ENCODE results near the gene KIAA1671.

The KIAA1671 gene

DNA sequence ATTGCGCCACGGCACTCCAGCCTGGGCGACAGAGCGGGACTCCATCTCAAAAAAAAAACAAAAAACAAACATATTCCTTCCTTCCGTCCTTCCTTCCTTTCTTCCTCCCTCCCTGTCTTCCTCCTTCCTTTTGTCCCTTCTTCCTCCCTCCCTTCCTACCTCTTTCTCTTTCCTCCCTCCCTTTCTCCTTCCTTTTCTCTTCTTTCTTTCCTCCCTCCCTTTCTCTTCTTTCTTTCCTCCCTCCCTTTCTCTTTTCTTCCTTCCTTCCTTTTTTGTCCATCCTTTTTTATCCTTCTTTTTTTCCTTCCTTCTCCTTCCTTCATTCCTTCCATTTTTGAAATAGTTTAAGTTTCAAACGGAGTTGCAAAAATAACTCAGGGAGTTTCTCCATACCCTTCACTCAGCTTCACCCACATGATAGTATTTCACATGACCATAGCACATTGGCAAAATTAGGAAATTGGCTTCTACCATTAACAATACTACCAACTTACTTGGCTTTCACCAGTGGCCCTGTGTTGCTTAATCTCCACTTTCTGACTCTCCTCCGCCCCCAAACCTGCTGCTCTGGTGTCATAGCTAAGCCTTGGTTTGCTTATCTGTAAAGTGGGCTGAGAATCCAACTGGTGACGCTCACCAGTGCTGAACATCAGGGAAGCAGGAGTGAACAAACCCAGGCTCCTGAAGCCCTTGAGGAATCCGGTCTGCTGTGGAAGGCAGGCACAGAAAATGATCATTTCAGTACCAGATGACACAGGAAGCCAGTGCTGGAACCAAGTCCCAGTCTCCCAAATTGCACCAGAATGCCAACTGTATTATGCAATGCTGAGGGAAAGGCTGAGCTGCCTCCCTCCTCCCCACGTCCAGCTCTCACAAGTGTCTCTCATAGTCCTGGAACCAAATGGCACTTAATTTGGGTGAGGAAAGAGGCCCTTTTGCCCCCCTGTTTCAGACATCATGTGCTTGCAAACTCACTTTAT lies 229.9 kb downstream of the KIAA1671 start:
- Histone ChIP-seq H3K9ac (ENCODE audit: low read depth, low read length) (no peak overlapping the region), H3K9me3 (ENCODE audit: control insufficient read depth, insufficient read depth, low read length) (no peaks in the 10 kb centered on the region), H3K36me3 (ENCODE audit: insufficient read depth, low read length) (peaks cover 7% of the 10 kb centered on the region)

DNA sequence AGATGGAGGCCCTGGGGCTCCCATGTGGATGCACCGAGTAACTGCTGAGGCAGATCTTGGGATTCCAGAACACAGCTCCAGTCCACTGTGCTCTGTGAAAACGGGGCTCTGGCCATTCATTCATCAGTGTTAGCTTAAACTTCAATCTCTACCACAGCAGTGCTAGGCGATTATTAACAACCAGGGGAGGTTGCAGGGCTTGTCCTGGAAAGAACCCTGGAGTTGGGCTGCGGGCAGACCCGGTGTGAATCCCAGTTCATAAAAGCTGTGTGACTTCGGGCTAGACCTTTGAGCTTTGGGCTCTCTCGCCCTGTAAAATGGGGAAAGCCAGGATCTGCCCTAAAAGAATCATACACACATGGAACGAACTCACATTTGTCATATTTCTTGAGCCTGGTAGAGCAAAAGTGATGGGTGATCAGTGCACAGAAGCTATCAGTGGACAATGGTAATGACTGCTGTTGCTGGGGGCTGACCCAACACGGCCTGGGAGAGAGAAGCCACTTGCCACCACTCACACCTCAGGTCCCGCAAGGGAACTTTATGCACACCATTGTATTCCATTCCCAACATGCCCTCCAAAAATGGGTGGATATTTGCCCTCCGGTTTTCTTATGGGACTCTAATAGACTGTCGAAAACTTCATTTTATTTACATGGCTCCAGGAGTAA lies 231.6 kb downstream of the KIAA1671 start:
- peaks cover 7% of the 10 kb centered on the region for H3K36me3 ChIP-seq (ENCODE audit: insufficient read depth, low read length)

More for the DNA sequence above, 229.9 kb downstream of the KIAA1671 start:
- no peaks in the 10 kb centered on the region for H3K4me1 ChIP-seq (ENCODE audit: insufficient read depth, low read length)

DNA sequence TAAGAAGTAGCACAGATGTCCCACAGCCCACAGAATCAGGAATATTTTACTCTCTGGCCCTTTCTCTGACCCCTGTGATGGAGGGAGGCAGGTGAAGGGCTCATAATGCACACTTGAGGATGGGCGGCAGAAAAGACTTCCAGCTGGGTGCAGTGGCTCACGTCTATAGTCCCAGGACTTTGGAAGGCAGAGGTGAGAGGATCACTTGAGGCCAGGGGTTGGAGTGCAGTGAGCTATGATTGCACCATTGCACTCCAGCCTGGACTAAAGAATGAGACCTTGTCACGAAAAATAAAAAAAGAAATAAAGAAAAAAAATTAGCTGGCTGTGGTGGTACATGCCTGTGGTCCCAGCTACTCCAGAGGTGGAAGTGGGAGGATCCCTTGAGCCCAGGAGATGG lies 233.6 kb downstream of the KIAA1671 start:
- no peaks in the 10 kb centered on the region for H3K9me3 ChIP-seq (ENCODE audit: control insufficient read depth, insufficient read depth, low read length)
- no peak overlapping the region for H3K9ac ChIP-seq (ENCODE audit: low read depth, low read length)
- peaks cover 9% of the 10 kb centered on the region for H3K36me3 ChIP-seq (ENCODE audit: insufficient read depth, low read length)
- H3K4me1 ChIP-seq (ENCODE audit: insufficient read depth, low read length): no peaks in the 10 kb centered on the region

More for the DNA sequence above, 231.6 kb downstream of the KIAA1671 start:
- H3K9me3 ChIP-seq (ENCODE audit: control insufficient read depth, insufficient read depth, low read length): no peaks in the 10 kb centered on the region
- H3K9ac ChIP-seq (ENCODE audit: low read depth, low read length): no peak overlapping the region
- H3K4me1 ChIP-seq (ENCODE audit: insufficient read depth, low read length): no peaks in the 10 kb centered on the region

DNA sequence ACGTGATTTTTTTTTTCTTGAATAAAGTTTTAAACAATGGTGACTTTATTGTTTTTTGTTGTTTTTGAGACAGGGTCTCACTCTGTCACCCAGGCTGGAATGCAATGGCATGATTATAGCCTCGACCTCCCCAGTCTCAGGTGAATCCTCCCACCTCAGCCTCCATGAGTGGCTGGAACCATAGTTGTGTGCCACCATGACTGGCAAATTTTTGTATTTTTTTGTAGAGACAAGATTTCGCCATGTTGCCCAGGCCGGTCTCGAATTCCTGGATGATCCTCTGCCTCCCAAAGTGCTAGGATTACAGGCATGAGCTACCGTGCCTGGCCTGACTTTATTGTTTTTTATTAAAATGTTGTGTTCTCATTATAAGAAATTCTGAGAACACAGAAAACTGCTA lies 235.0 kb downstream of the KIAA1671 start:
- H3K9ac ChIP-seq (ENCODE audit: low read depth, low read length): no peak overlapping the region
- H3K9me3 ChIP-seq (ENCODE audit: control insufficient read depth, insufficient read depth, low read length): no peaks in the 10 kb centered on the region
- H3K4me1 ChIP-seq (ENCODE audit: insufficient read depth, low read length): no peaks in the 10 kb centered on the region
- peaks cover 14% of the 10 kb centered on the region for H3K36me3 ChIP-seq (ENCODE audit: insufficient read depth, low read length)

DNA sequence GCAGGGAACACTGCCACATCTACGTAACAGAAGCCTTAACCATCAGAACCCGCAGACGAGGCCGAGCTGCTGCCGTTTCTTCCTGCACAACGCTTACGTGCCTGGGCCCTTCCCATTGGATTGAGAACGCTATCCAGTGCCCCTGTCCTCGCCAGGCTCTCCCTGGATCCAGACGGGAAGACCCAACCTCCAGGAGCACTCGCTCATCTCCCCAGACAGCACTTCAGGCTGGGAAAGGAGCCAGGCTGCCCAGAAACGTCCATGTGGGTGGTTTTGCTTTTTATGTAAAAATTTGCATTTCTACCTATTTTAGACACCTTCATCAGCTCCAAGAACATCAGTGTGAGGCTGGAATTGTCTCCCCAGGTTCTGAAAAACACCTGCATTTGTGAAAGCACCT lies 239.9 kb downstream of the KIAA1671 start:
- H3K36me3 ChIP-seq (ENCODE audit: insufficient read depth, low read length): peaks cover 7% of the 10 kb centered on the region
- no peak overlapping the region for H3K9ac ChIP-seq (ENCODE audit: low read depth, low read length)

DNA sequence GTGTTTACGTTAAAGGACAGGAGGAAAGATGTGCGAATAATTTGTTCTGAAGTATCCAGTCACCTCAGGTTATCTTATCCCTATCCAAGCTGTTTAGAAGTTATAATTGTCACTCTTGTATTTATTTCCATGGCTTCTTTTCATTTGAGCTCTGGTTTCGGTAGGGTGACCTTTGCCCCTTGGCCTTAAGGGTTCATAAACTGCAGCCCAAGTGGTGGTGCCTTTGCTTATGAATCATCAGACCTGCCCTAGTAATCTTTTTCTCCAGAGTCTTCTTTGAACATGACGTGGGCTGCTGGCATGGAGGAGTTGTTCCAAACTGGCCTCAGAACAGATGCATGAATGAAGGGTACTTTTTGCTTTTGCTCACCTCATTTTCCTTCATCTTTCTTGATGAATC lies 240.6 kb downstream of the KIAA1671 start:
- H3K4me1 ChIP-seq (ENCODE audit: insufficient read depth, low read length): no peaks in the 10 kb centered on the region
- peaks cover 7% of the 10 kb centered on the region for H3K36me3 ChIP-seq (ENCODE audit: insufficient read depth, low read length)
- H3K9ac ChIP-seq (ENCODE audit: low read depth, low read length): no peak overlapping the region
- H3K9me3 ChIP-seq (ENCODE audit: control insufficient read depth, insufficient read depth, low read length): no peaks in the 10 kb centered on the region

More for the DNA sequence above, 239.9 kb downstream of the KIAA1671 start:
- H3K9me3 ChIP-seq (ENCODE audit: control insufficient read depth, insufficient read depth, low read length): no peaks in the 10 kb centered on the region
- no peaks in the 10 kb centered on the region for H3K4me1 ChIP-seq (ENCODE audit: insufficient read depth, low read length)

DNA sequence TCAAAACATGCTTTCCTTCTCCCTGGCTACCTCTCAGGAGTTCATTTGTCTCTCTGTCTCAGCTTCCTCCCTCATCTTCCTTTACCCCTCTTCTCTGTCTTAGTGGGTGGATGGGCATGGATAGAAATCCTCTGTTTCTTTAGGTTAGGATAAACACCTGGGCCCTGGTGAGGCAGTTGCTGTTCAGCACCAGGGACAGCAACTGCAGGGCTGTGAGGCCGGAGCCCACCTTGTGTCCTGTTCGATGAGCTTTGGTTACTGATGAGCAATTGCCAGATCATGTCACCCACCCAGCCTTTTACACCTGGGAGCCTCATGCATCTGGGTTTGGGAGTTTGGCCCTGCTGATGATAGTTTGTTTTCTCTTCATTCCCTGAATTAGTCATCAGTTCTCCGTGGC lies 241.0 kb downstream of the KIAA1671 start:
- Histone ChIP-seq H3K36me3 (ENCODE audit: insufficient read depth, low read length) (peaks cover 7% of the 10 kb centered on the region), H3K9ac (ENCODE audit: low read depth, low read length) (no peak overlapping the region), H3K4me1 (ENCODE audit: insufficient read depth, low read length) (no peaks in the 10 kb centered on the region), H3K9me3 (ENCODE audit: control insufficient read depth, insufficient read depth, low read length) (no peaks in the 10 kb centered on the region)

DNA sequence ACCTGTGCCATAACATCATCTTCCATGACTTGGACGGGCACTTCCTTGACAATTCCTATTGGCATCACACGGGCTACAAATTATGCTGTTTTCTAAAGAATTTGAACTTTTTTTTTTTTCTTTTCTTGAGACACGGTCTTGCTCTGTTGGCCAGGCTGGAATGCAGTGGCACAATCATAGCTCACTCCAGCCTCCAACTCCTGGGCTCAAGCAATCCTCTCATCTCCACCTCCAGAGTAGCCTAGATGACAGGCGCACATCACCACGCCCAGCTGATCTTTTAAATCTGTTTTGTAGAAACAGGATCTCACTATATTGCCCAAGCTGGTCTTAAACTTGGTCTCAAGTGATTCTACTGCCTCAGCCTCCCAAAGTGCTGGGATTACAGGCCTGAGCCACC lies 243.8 kb downstream of the KIAA1671 start:
- no peaks in the 10 kb centered on the region for H3K4me1 ChIP-seq (ENCODE audit: insufficient read depth, low read length)
- H3K9me3 ChIP-seq (ENCODE audit: control insufficient read depth, insufficient read depth, low read length): no peaks in the 10 kb centered on the region
- no peak overlapping the region for H3K9ac ChIP-seq (ENCODE audit: low read depth, low read length)
- H3K36me3 ChIP-seq (ENCODE audit: insufficient read depth, low read length): peaks cover 3% of the 10 kb centered on the region

DNA sequence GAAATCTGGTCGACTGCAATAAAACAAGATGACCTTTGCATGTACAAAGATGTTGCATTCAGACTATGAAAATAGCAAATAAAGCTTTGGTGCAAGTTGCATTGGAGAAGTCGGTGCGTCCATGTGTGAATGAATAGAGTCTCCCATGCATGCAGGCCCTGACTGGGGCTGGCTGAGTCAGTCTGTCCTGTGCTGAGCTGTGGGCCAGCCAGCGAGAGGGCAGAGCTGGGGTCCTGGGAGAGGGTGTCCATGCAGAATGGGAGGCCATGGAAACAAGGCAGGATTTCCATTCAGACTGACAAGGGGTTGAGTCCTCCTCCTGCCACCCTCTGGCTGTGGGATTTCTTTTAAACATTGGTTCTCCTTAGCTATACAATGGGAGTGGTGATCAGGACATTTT lies 244.8 kb downstream of the KIAA1671 start:
- Histone ChIP-seq H3K4me1 (ENCODE audit: insufficient read depth, low read length) (no peaks in the 10 kb centered on the region), H3K36me3 (ENCODE audit: insufficient read depth, low read length) (no peaks in the 10 kb centered on the region; the same call in 1 of the 2 replicates), H3K9me3 (ENCODE audit: control insufficient read depth, insufficient read depth, low read length) (no peaks in the 10 kb centered on the region), H3K9ac (ENCODE audit: low read depth, low read length) (no peak overlapping the region)

DNA sequence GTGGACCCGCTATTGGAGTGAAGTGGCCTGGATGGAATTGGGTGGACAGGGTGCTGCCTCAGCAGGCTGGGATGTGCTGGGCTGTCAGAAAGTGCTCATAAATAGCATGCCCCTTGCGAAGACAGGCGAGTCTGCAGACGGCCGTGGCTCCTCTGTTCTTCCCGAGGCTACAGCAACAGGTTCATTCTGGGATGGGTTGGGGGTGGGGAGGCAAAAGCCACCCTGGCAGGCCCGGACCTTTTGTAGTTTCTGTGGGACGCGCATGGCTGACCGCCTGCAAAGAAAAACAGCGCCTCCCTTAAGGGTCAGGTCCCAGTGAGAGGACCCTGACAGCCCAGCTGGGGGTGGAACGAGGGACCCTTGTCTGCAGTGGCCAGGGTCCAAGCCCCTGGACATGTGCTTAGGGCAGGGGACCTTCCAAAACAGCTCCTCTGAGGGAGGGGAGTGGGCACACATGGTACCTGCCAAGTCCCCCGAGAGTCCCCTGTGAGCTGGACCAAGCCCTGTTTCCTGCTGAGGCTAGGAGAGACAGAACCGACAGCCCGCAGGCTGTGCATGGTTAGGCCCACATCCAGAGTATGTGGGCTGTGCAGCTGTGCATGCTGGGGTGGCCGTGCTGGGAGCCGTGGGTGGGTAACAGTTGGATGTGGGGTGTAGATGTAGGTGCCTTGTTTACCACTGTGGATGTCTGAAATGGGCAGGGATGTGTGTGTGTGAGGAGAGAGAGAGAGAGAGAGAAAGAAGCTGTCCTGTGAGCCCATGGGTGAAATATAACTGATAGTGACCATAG lies 247.4 kb downstream of the KIAA1671 start, which contains the start of gene CRYBB3:
Gene CRYBB3 (plus strand): TSS at position 128 of the 790 bp plus-strand sequence. CDS start 1,539 bp downstream, outside the sequence.
- Histone ChIP-seq H3K9ac (ENCODE audit: low read depth, low read length) (no peak within 1 kb of the TSS), H3K36me3 (ENCODE audit: insufficient read depth, low read length) (no peaks in the 10 kb centered on the region), H3K9me3 (ENCODE audit: control insufficient read depth, insufficient read depth, low read length) (no peaks in the 10 kb centered on the region), H3K4me1 (ENCODE audit: insufficient read depth, low read length) (no peaks in the 10 kb centered on the region)

DNA sequence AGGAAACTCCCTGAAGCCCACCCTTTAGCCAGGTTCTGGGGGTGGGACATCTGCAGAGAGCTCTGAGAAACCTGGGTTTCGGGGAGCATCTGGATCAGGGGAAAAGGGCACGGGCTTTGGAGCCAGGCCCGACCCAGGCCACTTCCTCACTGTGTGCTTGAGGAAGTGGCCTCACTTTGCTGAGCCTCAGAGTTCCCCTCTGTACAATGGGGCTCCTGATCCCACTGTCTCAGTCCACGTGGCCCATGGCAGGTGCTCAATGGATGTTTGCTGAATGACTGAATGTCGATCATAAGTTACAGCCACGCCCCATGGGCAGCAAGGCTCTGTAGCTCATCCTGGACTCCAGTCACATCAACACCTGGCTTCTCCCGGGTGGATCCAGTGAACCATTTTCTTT lies 248.5 kb downstream of the KIAA1671 start:
- Histone ChIP-seq H3K4me1 (ENCODE audit: insufficient read depth, low read length) (no peaks in the 10 kb centered on the region), H3K9ac (ENCODE audit: low read depth, low read length) (no peak overlapping the region), H3K36me3 (ENCODE audit: insufficient read depth, low read length) (no peaks in the 10 kb centered on the region), H3K9me3 (ENCODE audit: control insufficient read depth, insufficient read depth, low read length) (no peaks in the 10 kb centered on the region)

DNA sequence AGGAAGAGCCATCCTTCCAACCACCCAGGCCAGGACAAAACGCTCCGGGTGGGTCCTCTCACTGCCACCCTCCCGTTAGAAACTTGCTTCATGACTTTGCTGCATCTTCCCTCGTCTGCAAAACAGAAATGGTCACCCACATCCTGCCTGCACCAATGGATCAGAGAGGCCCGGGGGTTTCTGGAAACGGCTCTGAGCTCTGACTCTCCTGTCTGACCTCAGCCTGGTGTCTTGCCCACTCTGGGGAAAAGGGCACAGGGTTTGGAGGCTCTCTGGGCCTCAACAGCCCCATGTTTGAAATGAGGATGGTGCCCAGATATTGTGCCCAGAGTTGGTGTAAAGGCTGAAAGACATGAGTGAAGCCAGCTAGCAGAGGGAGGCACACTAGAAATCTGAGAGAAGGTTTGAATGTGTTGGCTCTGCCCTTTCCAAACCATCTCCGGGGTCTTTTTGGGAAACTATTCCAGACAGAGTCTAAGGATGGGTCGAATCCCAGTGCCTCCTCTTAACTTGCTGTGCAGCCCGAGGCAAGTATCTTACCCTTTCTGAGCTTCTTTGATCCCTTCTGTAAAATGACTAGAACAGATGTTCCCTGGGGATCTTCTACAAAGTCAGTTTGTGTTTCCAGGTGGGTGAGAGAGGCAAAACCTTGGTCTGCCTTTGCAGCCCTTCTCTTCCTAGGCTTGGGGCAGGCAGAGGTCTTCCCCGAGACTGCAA lies 249.2 kb downstream of the KIAA1671 start:
- Histone ChIP-seq H3K36me3 (ENCODE audit: insufficient read depth, low read length) (no peaks in the 10 kb centered on the region), H3K9me3 (ENCODE audit: control insufficient read depth, insufficient read depth, low read length) (no peaks in the 10 kb centered on the region), H3K9ac (ENCODE audit: low read depth, low read length) (no peak overlapping the region), H3K4me1 (ENCODE audit: insufficient read depth, low read length) (no peaks in the 10 kb centered on the region)

DNA sequence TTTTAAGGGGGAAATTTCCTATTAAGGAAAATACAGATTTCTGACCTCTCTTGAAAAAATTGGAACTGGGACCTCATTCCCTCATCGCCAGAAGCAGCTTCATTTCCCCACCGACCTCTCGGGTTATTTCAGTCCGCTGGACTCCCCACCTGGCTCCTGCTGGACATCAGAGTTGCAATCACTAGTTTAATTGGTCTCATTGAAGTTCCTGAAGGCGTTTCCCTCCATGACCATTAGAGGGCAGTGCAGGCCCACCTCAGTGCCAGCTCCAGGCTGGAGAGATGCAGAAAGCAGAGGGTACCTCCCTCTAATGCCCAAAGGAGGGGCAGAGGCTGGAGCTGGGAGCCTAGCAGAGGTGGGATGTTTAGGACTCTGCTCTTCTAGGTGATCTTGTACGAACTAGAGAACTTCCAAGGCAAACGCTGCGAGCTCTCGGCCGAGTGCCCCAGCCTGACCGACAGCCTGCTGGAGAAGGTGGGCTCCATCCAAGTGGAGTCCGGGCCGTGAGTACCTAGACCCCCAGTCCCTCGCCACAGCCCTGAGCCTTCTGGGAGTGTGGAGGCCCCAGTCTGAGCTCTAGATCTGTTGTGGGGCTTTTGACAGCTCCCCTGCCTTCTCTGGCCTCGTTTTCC lies 249.9 kb downstream of the KIAA1671 start:
- H3K4me1 ChIP-seq (ENCODE audit: insufficient read depth, low read length): no peaks in the 10 kb centered on the region
- no peaks in the 10 kb centered on the region for H3K36me3 ChIP-seq (ENCODE audit: insufficient read depth, low read length)
- no peaks in the 10 kb centered on the region for H3K9me3 ChIP-seq (ENCODE audit: control insufficient read depth, insufficient read depth, low read length)
- H3K9ac ChIP-seq (ENCODE audit: low read depth, low read length): no peak overlapping the region
